ENCODE results near the gene PLA2G4E. TPM values are rescaled to one million over a fixed set of nuclear protein-coding genes. Genes with fewer than 3 reads are reported as not detected.

PLA2G4E gene
- total RNA-seq, 4 donors from 2014 or later = 1.1 to 89.5 (median 9.2) TPM

DNA sequence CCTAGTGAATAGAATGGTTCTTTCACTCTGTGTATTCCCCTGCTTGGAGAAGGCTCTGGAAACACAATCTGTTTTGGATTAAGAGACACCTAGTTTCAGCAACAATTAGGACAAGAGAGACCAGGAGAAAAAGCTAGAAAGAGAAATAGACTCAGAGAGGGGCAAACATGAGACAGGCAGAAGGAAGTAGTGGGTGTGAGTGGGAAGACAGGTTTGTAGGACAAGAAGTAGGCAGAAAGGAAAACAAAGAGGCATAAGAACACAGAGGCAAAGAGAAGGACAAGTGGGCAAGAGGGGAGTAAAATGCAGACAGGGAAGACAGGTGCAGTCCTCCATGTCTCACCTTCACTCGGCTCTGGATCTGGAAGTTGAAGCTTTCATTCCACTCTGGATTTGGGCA, 13.5 kb downstream of the PLA2G4E start:
- 82 to 85% methylated on average over 1 of the region's 1 CpG for WGBS, 2 donors
- H3K4me1 ChIP-seq = peaks cover 0 to 27% (median 9%) of the 10 kb centered on the region in 3 donors

DNA sequence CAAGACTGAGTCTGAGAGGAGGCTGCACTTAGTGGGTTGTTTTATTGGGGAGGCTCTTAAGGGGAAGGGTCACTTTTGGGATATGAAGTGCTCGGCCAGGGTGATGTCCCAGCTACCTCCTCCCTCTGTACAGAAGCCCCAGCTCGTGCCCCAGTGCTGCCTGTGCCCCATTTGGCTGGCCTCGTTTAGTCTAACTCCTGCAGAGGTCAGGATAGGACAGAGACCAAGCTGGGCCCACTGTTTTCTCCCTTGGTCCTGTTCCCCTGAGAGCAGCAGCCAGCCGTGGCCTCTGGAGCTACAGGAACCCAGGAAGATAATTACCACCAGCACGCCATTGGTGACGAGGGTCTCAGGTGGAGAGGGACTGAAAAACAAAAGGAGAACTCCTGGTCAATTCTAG, 18.5 kb downstream of the PLA2G4E start:
- H3K27ac ChIP-seq = no peak overlapping the region
- H3K27me3 ChIP-seq = no peaks in the 10 kb centered on the region
- no peaks in the 10 kb centered on the region for H3K9me3 ChIP-seq
- 82 to 84% methylated on average over 5 of the region's 6 CpGs for WGBS, 2 donors
- peaks cover 0 to 7% (median 0%) of the 10 kb centered on the region in 3 donors for H3K4me1 ChIP-seq
- intact Hi-C loops (cut with DNase I) = no loop called here
- DNase-seq = no peak
- H3K36me3 ChIP-seq = no peaks in the 10 kb centered on the region
- H3K4me3 ChIP-seq = no peak overlapping the region
- no peak for TF ChIP-seq POLR2A (IDR thresholded peaks at IDR 0.05)
- TF ChIP-seq, protein P1, sequence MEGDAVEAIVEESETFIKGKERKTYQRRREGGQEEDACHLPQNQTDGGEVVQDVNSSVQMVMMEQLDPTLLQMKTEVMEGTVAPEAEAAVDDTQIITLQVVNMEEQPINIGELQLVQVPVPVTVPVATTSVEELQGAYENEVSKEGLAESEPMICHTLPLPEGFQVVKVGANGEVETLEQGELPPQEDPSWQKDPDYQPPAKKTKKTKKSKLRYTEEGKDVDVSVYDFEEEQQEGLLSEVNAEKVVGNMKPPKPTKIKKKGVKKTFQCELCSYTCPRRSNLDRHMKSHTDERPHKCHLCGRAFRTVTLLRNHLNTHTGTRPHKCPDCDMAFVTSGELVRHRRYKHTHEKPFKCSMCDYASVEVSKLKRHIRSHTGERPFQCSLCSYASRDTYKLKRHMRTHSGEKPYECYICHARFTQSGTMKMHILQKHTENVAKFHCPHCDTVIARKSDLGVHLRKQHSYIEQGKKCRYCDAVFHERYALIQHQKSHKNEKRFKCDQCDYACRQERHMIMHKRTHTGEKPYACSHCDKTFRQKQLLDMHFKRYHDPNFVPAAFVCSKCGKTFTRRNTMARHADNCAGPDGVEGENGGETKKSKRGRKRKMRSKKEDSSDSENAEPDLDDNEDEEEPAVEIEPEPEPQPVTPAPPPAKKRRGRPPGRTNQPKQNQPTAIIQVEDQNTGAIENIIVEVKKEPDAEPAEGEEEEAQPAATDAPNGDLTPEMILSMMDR (IDR thresholded peaks at IDR 0.05) = no peak

More for the DNA sequence above, 13.5 kb downstream of the PLA2G4E start:
- Histone ChIP-seq H3K9me3 (no peaks in the 10 kb centered on the region), H3K27me3 (no peaks in the 10 kb centered on the region), H3K36me3 (no peaks in the 10 kb centered on the region), H3K27ac (no peak overlapping the region), H3K4me3 (no peak overlapping the region)
- intact Hi-C loops (cut with DNase I) = no loop called here
- TF ChIP-seq POLR2A (IDR thresholded peaks at IDR 0.05) = no peak
- TF ChIP-seq, protein P1 (IDR thresholded peaks at IDR 0.05) = no peak
- DNase-seq = no peak

DNA sequence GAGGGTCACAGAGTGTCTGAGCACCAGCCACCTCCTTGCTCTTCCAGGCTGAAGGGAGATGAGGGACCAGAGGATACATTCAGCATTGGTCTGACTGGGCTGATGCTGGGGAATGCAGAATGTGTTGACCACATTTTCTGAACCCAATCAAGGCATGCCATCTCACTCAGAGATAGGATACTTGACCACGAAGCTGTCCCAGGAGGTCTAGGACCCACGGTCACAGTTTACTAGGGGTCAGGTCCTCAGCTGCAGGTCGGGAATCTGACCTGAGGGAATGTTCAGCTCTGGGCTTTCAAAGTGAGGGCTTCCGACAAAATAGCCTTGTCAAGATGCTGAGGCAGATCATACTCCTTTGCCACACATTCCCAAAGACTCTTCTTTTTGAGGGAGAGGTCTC, 19.6 kb downstream of the PLA2G4E start:
- Histone ChIP-seq H3K9me3 (no peaks in the 10 kb centered on the region), H3K36me3 (no peaks in the 10 kb centered on the region), H3K4me1 (peaks cover 0 to 12% (median 0%) of the 10 kb centered on the region in 3 donors), H3K27me3 (no peaks in the 10 kb centered on the region), H3K27ac (no peak overlapping the region), H3K4me3 (no peak overlapping the region)
- intact Hi-C loops (cut with DNase I) = no loop called here
- TF ChIP-seq, protein P1 (IDR thresholded peaks at IDR 0.05) = no peak
- no peak for TF ChIP-seq POLR2A (IDR thresholded peaks at IDR 0.05)
- WGBS, 2 donors = 81% methylated on average over 4 of the region's 4 CpGs; no CpG with 5 or more reads in 1 of the 2 donors
- DNase-seq = no peak

DNA sequence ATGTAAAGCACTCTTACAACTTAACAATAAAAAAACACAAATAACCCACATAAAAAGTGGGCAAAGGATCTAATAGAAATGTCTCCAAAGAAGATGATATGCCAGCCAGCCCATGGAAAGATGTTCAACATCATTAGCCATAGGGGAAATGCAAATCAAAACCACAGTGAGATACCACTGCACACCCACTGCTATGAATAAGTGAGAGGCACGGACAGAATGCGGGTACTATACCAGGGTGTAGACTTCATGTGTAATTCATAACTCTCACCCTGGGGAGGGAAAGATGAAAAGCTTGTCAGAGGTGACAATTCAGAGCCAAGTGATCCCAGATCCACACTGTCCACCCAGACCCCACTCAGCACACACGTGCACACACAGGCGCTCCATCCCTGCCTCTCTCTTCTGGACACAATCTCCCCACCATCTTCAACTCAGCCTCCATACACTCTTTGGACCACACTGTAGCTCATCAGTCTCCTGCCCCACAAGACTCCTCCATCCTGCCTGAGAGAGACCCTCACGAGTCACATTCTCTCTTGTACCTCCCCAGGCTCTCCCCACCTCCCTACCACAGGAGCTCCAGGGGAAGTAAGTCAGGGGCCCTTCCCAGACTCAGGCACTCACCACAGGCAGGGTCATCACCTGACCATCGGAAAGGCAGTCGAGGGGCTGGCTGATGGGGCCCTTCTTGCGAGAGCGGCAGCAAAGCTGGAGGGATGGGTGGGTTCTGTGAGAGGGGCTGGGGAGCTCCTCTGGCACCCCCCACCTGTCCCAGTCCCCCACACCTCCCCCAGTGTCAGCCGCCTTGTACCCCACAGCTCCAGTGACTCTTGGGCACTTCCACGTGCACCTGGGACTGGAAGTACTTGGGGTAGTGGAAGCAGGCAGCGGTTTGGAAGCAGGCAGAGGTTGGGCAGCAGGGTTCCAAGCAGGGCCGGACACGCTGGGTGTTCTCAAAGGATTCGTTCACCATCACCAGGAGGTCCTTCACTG, 21.3 kb downstream of the PLA2G4E start:
- H3K4me3 ChIP-seq = no peak overlapping the region
- no peaks in the 10 kb centered on the region for H3K36me3 ChIP-seq
- H3K9me3 ChIP-seq = no peaks in the 10 kb centered on the region
- WGBS, 2 donors = 69 to 82% methylated on average over 5 to 11 of the region's 15 CpGs
- TF ChIP-seq, protein P1 (IDR thresholded peaks at IDR 0.05) = no peak
- no peak for TF ChIP-seq POLR2A (IDR thresholded peaks at IDR 0.05)
- H3K27ac ChIP-seq = no peak overlapping the region
- H3K4me1 ChIP-seq = peaks cover 0 to 12% (median 0%) of the 10 kb centered on the region in 3 donors
- no peaks in the 10 kb centered on the region for H3K27me3 ChIP-seq
- DNase-seq = no peak
- intact Hi-C loops (cut with DNase I) = no loop called here

DNA sequence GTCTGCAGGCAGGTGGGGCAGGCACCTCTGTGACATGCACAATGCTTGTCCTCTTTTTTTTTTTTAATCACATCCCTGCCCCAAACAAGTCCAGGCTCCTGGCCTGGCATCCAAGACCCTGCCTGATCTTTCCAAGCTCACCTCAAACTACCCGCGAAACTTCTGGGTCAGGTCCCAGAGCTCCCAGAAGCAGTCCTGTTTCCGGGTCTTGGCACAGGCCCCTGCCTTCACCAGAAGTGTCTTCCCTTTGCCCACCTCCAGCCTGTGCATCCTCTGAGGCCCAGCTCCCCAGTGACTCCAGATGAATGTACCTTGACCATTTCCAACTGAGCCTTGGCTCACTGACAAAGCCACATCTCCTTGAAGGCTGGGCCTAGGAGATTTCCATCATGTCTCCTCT, 23.0 kb downstream of the PLA2G4E start:
- H3K27me3 ChIP-seq = no peaks in the 10 kb centered on the region
- no peaks in the 10 kb centered on the region for H3K9me3 ChIP-seq
- DNase-seq = no peak
- H3K4me1 ChIP-seq = peaks cover 0 to 22% (median 0%) of the 10 kb centered on the region in 3 donors
- no peak overlapping the region for H3K27ac ChIP-seq
- no peaks in the 10 kb centered on the region for H3K36me3 ChIP-seq
- no peak overlapping the region for H3K4me3 ChIP-seq
- intact Hi-C loops (cut with DNase I) = no loop called here
- TF ChIP-seq POLR2A (IDR thresholded peaks at IDR 0.05) = no peak
- TF ChIP-seq, protein P1 (IDR thresholded peaks at IDR 0.05) = no peak
- 41 to 50% methylated on average over 1 to 3 of the region's 3 CpGs for WGBS, 2 donors

Data from esophagus squamous epithelium (tissue), 5 donors.